Transverse colon (tissue), 3 donors: Measurements from ENCODE around the gene ABHD12.

Experiments used
- CTCF ChIP-seq, 5 experiments: fragments of 200-600 bp in 3 of 5; fragments of 450-650 bp in 2 of 5; sonication (generic) in 3 of 5; IDR thresholded peaks; 1 replicate in 2 of 5; 2 replicates in 3 of 5; pipeline ENCODE4 v1.5.1; 2016 to 2017; ENCODE audit warnings: antibody characterized with exemption in 5 of 5, inconsistent platforms in 3 of 5, mild to moderate bottlenecking in 2 of 5, moderate library complexity in 1 of 5
- POLR2A ChIP-seq: fragments of 450-650 bp; IDR thresholded peaks from one replicate; pipeline ENCODE4 v1.6.1; 2016; ENCODE audit warnings: antibody characterized with exemption, mild to moderate bottlenecking, moderate library complexity

GRCh38 chr20:25355866-25356265, 34.8 kb downstream of the ABHD12 start:
- TF ChIP-seq POLR2A: no peak
- TF ChIP-seq CTCF (IDR thresholded peaks at IDR 0.05): no peak
